HG02763 (cell line): Measurements from ENCODE around the gene ZMYM3.

ENCODE experiments used
- ATAC-seq: cut with Tn5 transposase; IDR thresholded peaks from one replicate; pipeline ENCODE4 v1.9.1; 2021; ENCODE audit warnings: mild to moderate bottlenecking, moderate library complexity; ENCODE audit not compliant: unreplicated experiment

ZMYM3 gene

GRCh38 chrX:71214604-71215337 lies 39.2 kb downstream of the ZMYM3 start:
- no peak for ATAC-seq

DNA sequence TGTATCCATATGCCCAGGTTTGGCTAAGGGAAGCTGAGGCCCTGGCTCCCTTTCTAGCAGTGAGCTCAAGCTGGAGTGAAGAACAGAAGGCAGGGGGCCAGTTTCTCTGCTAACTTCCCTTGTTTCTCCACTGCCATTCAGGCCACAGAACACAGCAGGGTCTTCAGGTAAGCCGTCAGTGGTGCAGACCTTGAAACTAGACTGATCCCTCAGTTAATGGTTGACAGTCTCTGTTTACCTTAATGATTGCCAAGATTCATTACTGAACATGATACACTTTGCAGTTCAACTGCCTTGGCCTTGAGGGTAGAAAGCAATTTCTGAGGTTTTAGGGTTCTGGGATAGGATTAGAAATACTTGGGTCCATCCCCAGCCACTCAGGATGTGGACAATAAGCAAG lies 39.8 kb downstream of the ZMYM3 start:
- no peak for ATAC-seq

DNA sequence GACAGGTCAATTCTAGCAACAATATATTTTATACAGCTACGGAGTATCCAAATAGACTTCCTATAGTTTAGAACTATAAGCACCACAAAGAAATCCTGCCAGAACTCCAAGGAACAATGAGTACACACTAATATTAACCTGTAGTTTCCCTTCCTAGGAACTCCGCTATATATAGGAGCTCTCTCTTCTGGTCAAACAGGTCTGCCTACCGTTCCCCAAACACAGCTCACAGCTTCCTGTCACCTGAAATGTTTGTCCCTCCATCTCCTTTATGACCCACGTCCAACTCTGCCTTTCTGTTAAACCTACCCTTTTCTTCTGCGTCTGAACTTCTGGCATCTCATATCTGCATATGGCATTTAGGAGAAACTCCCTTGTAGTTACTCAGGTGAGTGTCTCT lies 41.4 kb downstream of the ZMYM3 start:
- no peak for ATAC-seq

DNA sequence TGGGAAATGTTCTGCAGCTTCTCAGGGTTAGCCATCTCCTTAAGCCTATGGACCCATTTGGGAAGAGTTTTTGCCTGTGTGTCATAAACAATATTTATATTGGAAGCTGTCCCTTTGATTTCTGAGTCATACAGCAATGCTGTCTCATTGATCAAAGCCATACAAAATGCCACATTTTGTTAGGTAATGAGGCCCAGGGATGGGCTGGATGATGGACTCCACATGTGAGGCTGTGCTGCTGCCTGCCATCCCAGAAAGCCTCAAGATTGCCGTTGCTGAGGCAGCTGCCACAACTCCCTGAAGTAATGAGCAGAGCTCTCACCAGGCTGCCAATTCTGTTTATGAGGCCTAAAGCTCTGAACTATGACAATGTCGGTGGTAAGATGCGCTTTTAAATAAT lies 43.1 kb downstream of the ZMYM3 start:
- no peak for ATAC-seq

- no peak for ATAC-seq
Measured at GRCh38 chrX:71199252-71200008, 54.5 kb downstream of the ZMYM3 start.

DNA sequence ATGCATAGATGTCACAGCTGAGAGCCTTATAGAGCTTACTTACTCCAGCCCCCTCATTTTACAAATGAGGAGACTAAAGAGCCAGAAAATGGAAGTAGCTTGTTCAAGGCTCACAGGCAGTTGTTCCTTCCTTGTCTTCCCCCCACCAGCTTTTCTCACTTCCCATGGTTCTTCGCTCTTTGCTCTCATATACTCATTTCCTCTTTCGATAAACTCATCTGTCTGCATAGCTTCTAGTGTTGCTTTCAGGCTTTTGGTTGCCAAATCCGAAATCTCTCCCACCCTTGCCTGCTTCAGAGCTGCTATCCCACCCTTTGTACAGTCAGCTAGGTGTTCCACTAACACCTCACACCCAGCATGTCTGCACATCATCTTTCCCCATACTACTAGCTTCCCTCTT lies 55.9 kb downstream of the ZMYM3 start:
- no peak for ATAC-seq

GRCh38 chrX:71195964-71196649 lies 57.8 kb downstream of the ZMYM3 start:
- peak; percentile 45 for ATAC-seq

- no peak for ATAC-seq
Measured at GRCh38 chrX:71191248-71191647, 62.7 kb downstream of the ZMYM3 start.
